ENCODE measurements around the gene ARHGAP33. TPM values are rescaled to one million over a fixed set of nuclear protein-coding genes. Genes with fewer than 3 reads are reported as not detected.

The ARHGAP33 gene
- total RNA-seq, 1 experiment from 2014 or later = 19.5 TPM

DNA sequence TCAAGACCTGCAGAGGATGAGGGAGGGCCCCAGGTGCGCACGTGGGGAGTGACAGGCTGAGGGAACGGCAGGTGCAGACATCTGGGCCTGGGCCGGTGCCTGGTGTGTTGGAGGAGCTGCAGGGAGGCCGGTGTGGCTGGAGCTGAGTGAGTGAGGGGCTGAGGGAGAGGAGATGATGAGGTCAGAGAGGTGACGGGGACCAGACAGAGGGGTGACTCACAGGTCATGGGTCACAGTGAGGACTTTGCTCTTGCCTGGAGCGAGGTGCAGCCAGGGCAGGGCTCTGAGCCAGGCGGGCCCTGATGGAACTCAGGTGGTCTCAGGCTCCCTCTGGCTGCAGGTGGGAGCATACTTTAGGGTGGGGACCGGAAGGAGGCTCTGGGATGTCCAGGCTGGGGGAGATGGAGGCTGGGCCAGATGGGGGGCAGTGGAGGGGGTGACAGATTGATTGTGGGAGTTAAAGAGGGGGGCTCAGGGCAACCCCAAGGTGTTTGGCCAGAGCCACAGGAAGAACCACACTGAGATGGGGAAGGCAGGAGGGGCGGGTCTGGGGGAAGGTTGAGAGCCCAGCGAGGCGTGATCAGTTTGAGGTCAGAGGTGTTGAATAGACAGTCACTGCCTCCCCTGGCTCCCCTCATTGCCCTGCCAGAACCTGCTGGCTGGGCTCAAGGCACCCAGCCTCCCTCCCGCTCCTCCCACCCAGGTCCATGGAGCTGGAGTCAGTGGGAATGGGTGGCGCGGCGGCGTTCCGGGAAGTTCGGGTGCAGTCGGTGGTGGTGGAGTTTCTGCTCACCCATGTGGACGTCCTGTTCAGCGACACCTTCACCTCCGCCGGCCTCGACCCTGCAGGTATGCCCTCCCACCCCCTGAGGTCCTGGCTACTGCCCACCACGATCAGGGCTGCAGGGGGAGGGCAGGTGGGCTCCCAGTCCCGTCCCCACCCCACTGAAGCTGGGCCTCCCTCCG is 8.4 kb downstream of the ARHGAP33 start:
- Histone ChIP-seq H2BK12ac (ENCODE audit: insufficient read length, low read depth, low read length) (no peak overlapping the region), H3K23me2 (ENCODE audit: insufficient read length, low read depth, low read length, poor library complexity, severe bottlenecking) (peaks cover 7% of the 10 kb centered on the region), H3K79me1 (ENCODE audit: insufficient read depth, low read depth, low read length, poor library complexity, severe bottlenecking) (no peaks in the 10 kb centered on the region), H3K9me3 (ENCODE audit: control insufficient read depth, low read depth, low read length) (no peaks in the 10 kb centered on the region), H3K23ac (ENCODE audit: insufficient read length, low read depth, low read length) (no peak overlapping the region), H3K14ac (ENCODE audit: insufficient read depth, low read length) (no peak overlapping the region), H2BK15ac (ENCODE audit: low read depth, low read length) (no peak overlapping the region), H2AFZ (ENCODE audit: low read length) (no peak overlapping the region), H3T11ph (ENCODE audit: low read length) (no peak overlapping the region), H3K4ac (ENCODE audit: low read depth, low read length) (no peak overlapping the region), H2AK5ac (ENCODE audit: insufficient read length, low read length) (no peak overlapping the region), H2BK120ac (ENCODE audit: low read depth, low read length, poor library complexity, severe bottlenecking) (no peak overlapping the region), H4K20me1 (ENCODE audit: control insufficient read depth, insufficient read depth, insufficient read length) (no peaks in the 10 kb centered on the region), H4K91ac (ENCODE audit: insufficient read length, low read depth, low read length) (no peak overlapping the region), H3K18ac (ENCODE audit: insufficient read length, low read depth, low read length) (no peak overlapping the region), H4K8ac (replicated peaks; ENCODE audit: insufficient read length, low read depth, low read length) (no peak overlapping the region), H2BK20ac (ENCODE audit: low read depth, low read length, poor library complexity, severe bottlenecking) (no peak overlapping the region), H3K27ac (ENCODE audit: insufficient read length, low read depth, low read length) (no peak overlapping the region), H3K4me1 (ENCODE audit: insufficient read depth, low read length) (no peaks in the 10 kb centered on the region), H3K27me3 (ENCODE audit: insufficient read depth, low read length) (no peaks in the 10 kb centered on the region), H4K5ac (ENCODE audit: insufficient read length, low read depth, low read length) (no peak overlapping the region), H3K79me2 (ENCODE audit: insufficient read depth, low read length) (no peaks in the 10 kb centered on the region), H3K9ac (ENCODE audit: extremely low read depth, insufficient read length, low read length) (no peak overlapping the region), H3K4me2 (ENCODE audit: insufficient read depth, insufficient read length, low read length) (peak overlapping the region; percentile 46), H3K56ac (ENCODE audit: insufficient read length, low read depth, low read length) (no peak overlapping the region), H2BK5ac (ENCODE audit: insufficient read length, low read length) (no peak overlapping the region)
- Mint-ChIP-seq H3K4me1 (peaks cover 23 to 40% of the 10 kb centered on the region in 2 experiments), H3K36me3 (ENCODE audit: insufficient read depth in 1 of 3, low read depth in 3 of 3) (peaks cover 0 to 8% (median 2%) of the 10 kb centered on the region in 3 experiments; a peak in 2 of 7 replicates), H3K9me3 (no peaks in the 10 kb centered on the region; a peak in 1 of 5 replicates), H3K27me3 (ENCODE audit: low read depth) (peaks cover 1% of the 10 kb centered on the region; the same call in 1 of the 2 replicates), H3K27ac (no peak overlapping the region; a peak in 2 of 7 replicates), H3K4me3 (peak overlapping the region; percentile 60 to 61)
- WGBS (ENCODE audit: extremely low coverage, insufficient read length, low lambda C conversion rate) = no CpG with 5 or more reads among the region's 28 CpGs
- TF ChIP-seq, protein P1, sequence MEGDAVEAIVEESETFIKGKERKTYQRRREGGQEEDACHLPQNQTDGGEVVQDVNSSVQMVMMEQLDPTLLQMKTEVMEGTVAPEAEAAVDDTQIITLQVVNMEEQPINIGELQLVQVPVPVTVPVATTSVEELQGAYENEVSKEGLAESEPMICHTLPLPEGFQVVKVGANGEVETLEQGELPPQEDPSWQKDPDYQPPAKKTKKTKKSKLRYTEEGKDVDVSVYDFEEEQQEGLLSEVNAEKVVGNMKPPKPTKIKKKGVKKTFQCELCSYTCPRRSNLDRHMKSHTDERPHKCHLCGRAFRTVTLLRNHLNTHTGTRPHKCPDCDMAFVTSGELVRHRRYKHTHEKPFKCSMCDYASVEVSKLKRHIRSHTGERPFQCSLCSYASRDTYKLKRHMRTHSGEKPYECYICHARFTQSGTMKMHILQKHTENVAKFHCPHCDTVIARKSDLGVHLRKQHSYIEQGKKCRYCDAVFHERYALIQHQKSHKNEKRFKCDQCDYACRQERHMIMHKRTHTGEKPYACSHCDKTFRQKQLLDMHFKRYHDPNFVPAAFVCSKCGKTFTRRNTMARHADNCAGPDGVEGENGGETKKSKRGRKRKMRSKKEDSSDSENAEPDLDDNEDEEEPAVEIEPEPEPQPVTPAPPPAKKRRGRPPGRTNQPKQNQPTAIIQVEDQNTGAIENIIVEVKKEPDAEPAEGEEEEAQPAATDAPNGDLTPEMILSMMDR (conservative IDR thresholded peaks at IDR 0.05) = peak; percentile 50
- peak; percentile 76 for DNase-seq

Data from H9 (cell line).